ENCODE results near the gene PRKAR2B. TPM values are rescaled to one million over a fixed set of nuclear protein-coding genes. Genes with fewer than 3 reads are reported as not detected.

Gene PRKAR2B
- total RNA-seq, 2 experiments from 2014 or later = 69.0 to 210 TPM

- H3K4me1 ChIP-seq (ENCODE audit: insufficient read depth, low read length, poor library complexity, severe bottlenecking) = no peaks in the 10 kb centered on the region
- no peaks in the 10 kb centered on the region for H3K9me3 ChIP-seq (ENCODE audit: low read length)
- CTCF ChIA-PET (ENCODE audit: unreplicated experiment) = interaction anchor here (1.1 kb wide), 1 partner anchor 13 kb away, joined by 4 read pairs; no protein-coding TSS in a partner anchor
- POLR2A ChIA-PET = interaction anchor here (0.6 to 1.4 kb wide), 5 partner anchors 15 to 300 kb away, joined by 3 to 4 read pairs (median 3); no protein-coding TSS in a partner anchor
- H2AFZ ChIP-seq (ENCODE audit: low read length) = no peak overlapping the region
- no peak overlapping the region for H3K4me3 ChIP-seq (ENCODE audit: low read depth, low read length, poor library complexity, severe bottlenecking)
- no peaks in the 10 kb centered on the region for H4K20me1 ChIP-seq (ENCODE audit: insufficient read depth, low read length)
- H3K4me2 ChIP-seq (ENCODE audit: low read length) = no peak overlapping the region
- H3K79me2 ChIP-seq (ENCODE audit: insufficient read depth, low read depth, low read length) = no peaks in the 10 kb centered on the region
- H3K36me3 ChIP-seq (ENCODE audit: insufficient read depth, low read length) = no peaks in the 10 kb centered on the region
- intact Hi-C loops (cut with micrococcal nuclease; ENCODE audit: unreplicated experiment) = no loop called here
- H3K27ac ChIP-seq (ENCODE audit: low read depth, low read length, poor library complexity, severe bottlenecking) = no peak overlapping the region
- TF ChIP-seq CTCF (conservative IDR thresholded peaks at IDR 0.05; ENCODE audit: low read length) (no peak), EZH2phosphoT487 (IDR thresholded peaks at IDR 0.05; ENCODE audit: borderline replicate concordance, low read depth, low read length) (no peak)
- DNase-seq (ENCODE audit: low spot score) = no peak
- BruUV-seq (replicated peaks) = no TSS peak
- no peaks in the 10 kb centered on the region for H3K9me2 ChIP-seq (ENCODE audit: insufficient read depth, low read length)
Measured at GRCh38 chr7:107029764-107030286, 14.7 kb upstream of the PRKAR2B start.

- no peak overlapping the region for H3K27ac ChIP-seq (ENCODE audit: low read depth, low read length, poor library complexity, severe bottlenecking)
- no TSS peak for BruUV-seq (replicated peaks)
Measured at GRCh38 chr7:107032050-107032449, 12.5 kb upstream of the PRKAR2B start.

More at GRCh38 chr7:107032050-107032449, 12.5 kb upstream of the PRKAR2B start:
- intact Hi-C loops (cut with micrococcal nuclease; ENCODE audit: unreplicated experiment) = no loop called here
- ChIA-PET CTCF (ENCODE audit: unreplicated experiment) (no interaction called here), POLR2A (no interaction called here)
- Histone ChIP-seq H3K9me3 (ENCODE audit: low read length) (peaks cover 9% of the 10 kb centered on the region; the same call in 1 of the 2 replicates), H3K9me2 (ENCODE audit: insufficient read depth, low read length) (no peaks in the 10 kb centered on the region), H3K4me1 (ENCODE audit: insufficient read depth, low read length, poor library complexity, severe bottlenecking) (no peaks in the 10 kb centered on the region), H3K4me2 (ENCODE audit: low read length) (no peak overlapping the region), H3K36me3 (ENCODE audit: insufficient read depth, low read length) (no peaks in the 10 kb centered on the region; the same call in 1 of the 2 replicates), H3K4me3 (ENCODE audit: low read depth, low read length, poor library complexity, severe bottlenecking) (no peak overlapping the region), H3K79me2 (ENCODE audit: insufficient read depth, low read depth, low read length) (no peaks in the 10 kb centered on the region), H4K20me1 (ENCODE audit: insufficient read depth, low read length) (no peaks in the 10 kb centered on the region), H2AFZ (ENCODE audit: low read length) (no peak overlapping the region)
- no peak for DNase-seq (ENCODE audit: low spot score)
- TF ChIP-seq CTCF (conservative IDR thresholded peaks at IDR 0.05; ENCODE audit: low read length) = no peak
- TF ChIP-seq EZH2phosphoT487 (IDR thresholded peaks at IDR 0.05; ENCODE audit: borderline replicate concordance, low read depth, low read length) = no peak
